Measurements from ENCODE around the gene SLC20A1. TPM values are rescaled to one million over a fixed set of nuclear protein-coding genes. Genes with fewer than 3 reads are reported as not detected.
"Not testable (repeated sequence)": the region's sequence is repeated elsewhere in the genome, so short reads cannot be mapped to it uniquely, and the experiment has no call there.

Gene SLC20A1
- total RNA-seq, 4 donors from 2014 or later: 9.5 to 25.4 (median 20.5) TPM

- no peaks in the 10 kb centered on the region for H3K4me1 ChIP-seq
- H3K9me3 ChIP-seq: no peaks in the 10 kb centered on the region
- peaks cover 3 to 91% of the 10 kb centered on the region in 2 donors for H3K36me3 ChIP-seq
- no peak for TF ChIP-seq EP300 (IDR thresholded peaks at IDR 0.05)
- TF ChIP-seq POLR2AphosphoS5 (IDR thresholded peaks at IDR 0.05): no peak
- TF ChIP-seq, protein P1, sequence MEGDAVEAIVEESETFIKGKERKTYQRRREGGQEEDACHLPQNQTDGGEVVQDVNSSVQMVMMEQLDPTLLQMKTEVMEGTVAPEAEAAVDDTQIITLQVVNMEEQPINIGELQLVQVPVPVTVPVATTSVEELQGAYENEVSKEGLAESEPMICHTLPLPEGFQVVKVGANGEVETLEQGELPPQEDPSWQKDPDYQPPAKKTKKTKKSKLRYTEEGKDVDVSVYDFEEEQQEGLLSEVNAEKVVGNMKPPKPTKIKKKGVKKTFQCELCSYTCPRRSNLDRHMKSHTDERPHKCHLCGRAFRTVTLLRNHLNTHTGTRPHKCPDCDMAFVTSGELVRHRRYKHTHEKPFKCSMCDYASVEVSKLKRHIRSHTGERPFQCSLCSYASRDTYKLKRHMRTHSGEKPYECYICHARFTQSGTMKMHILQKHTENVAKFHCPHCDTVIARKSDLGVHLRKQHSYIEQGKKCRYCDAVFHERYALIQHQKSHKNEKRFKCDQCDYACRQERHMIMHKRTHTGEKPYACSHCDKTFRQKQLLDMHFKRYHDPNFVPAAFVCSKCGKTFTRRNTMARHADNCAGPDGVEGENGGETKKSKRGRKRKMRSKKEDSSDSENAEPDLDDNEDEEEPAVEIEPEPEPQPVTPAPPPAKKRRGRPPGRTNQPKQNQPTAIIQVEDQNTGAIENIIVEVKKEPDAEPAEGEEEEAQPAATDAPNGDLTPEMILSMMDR (IDR thresholded peaks at IDR 0.05): no peak
- no peak for TF ChIP-seq POLR2A (IDR thresholded peaks at IDR 0.05)
- 47 to 79% methylated on average over 1 to 2 of the region's 8 CpGs for WGBS, 2 donors (ENCODE audit: low coverage in 1 of 2)
- no peak overlapping the region for H3K27ac ChIP-seq
- H3K27me3 ChIP-seq: no peaks in the 10 kb centered on the region
- no peak for ATAC-seq
- H3K4me3 ChIP-seq: no peak overlapping the region
Measured at GRCh38 chr2:112661656-112662305, 16.0 kb downstream of the SLC20A1 start.

GRCh38 chr2:112662704-112663103, 17.0 kb downstream of the SLC20A1 start:
- ATAC-seq: no peak
- H3K9me3 ChIP-seq: no peaks in the 10 kb centered on the region
- WGBS, 2 donors (ENCODE audit: low coverage in 1 of 2): 100% methylated on average over 3 of the region's 3 CpGs; no CpG with 5 or more reads in 1 of the 2 donors
- no peaks in the 10 kb centered on the region for H3K27me3 ChIP-seq
- no peak overlapping the region for H3K4me3 ChIP-seq
- TF ChIP-seq, protein P1 (IDR thresholded peaks at IDR 0.05): no peak
- no peak for TF ChIP-seq POLR2AphosphoS5 (IDR thresholded peaks at IDR 0.05)
- no peak for TF ChIP-seq POLR2A (IDR thresholded peaks at IDR 0.05)
- no peak for TF ChIP-seq EP300 (IDR thresholded peaks at IDR 0.05)
- peaks cover 3 to 82% of the 10 kb centered on the region in 2 donors for H3K36me3 ChIP-seq
- H3K4me1 ChIP-seq: no peaks in the 10 kb centered on the region
- no peak overlapping the region for H3K27ac ChIP-seq

- Histone ChIP-seq H3K4me3 (no peak overlapping the region), H3K27ac (no peak overlapping the region), H3K36me3 (peaks cover under 1 to 62% of the 10 kb centered on the region in 2 donors), H3K4me1 (no peaks in the 10 kb centered on the region), H3K9me3 (no peaks in the 10 kb centered on the region), H3K27me3 (no peaks in the 10 kb centered on the region)
- TF ChIP-seq POLR2AphosphoS5 (IDR thresholded peaks at IDR 0.05): no peak
- no peak for TF ChIP-seq POLR2A (IDR thresholded peaks at IDR 0.05)
- no peak for TF ChIP-seq EP300 (IDR thresholded peaks at IDR 0.05)
- TF ChIP-seq, protein P1 (IDR thresholded peaks at IDR 0.05): no peak
- no peak for ATAC-seq
Measured at GRCh38 chr2:112664689-112665088, 18.9 kb downstream of the SLC20A1 start.

- no peaks in the 10 kb centered on the region for H3K27me3 ChIP-seq
- H3K4me3 ChIP-seq: no peak overlapping the region
- WGBS, 2 donors (ENCODE audit: low coverage in 1 of 2): 86 to 100% methylated on average over 1 to 3 of the region's 8 CpGs
- no peak for TF ChIP-seq EP300 (IDR thresholded peaks at IDR 0.05)
- H3K36me3 ChIP-seq: peaks cover 0 to 56% of the 10 kb centered on the region in 2 donors
- H3K27ac ChIP-seq: no peak overlapping the region
- ATAC-seq: no peak
- no peaks in the 10 kb centered on the region for H3K4me1 ChIP-seq
- no peaks in the 10 kb centered on the region for H3K9me3 ChIP-seq
Measured at GRCh38 chr2:112665113-112665780, 19.5 kb downstream of the SLC20A1 start.

DNA sequence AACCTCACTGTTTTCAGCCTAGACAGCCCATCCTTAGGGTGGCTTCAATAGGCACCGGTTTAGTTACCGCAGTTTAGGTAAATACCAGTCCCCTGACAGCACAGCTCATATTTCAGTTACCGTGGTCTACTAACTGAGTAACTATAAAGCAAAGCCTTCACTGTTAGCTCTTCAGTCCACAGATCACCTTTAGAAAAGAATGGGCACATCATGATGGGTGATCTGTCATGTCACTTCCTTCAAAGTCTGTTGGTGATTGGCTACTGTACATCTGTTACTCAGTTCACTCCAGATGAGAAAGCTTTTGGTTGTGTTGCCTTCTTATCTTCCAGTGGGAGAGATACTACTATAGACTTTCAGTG, 21.0 kb downstream of the SLC20A1 start:
- H3K4me1 ChIP-seq: no peaks in the 10 kb centered on the region
- H3K4me3 ChIP-seq: no peak overlapping the region
- H3K9me3 ChIP-seq: no peaks in the 10 kb centered on the region
- 79 to 90% methylated on average over 3 of the region's 3 CpGs for WGBS, 2 donors (ENCODE audit: low coverage in 1 of 2)
- no peak for ATAC-seq
- peaks cover 0 to 41% of the 10 kb centered on the region in 2 donors for H3K36me3 ChIP-seq
- H3K27me3 ChIP-seq: no peaks in the 10 kb centered on the region
- H3K27ac ChIP-seq: no peak overlapping the region
- TF ChIP-seq POLR2A (IDR thresholded peaks at IDR 0.05) (no peak), POLR2AphosphoS5 (IDR thresholded peaks at IDR 0.05) (no peak), EP300 (IDR thresholded peaks at IDR 0.05) (no peak)
- TF ChIP-seq, protein P1 (IDR thresholded peaks at IDR 0.05): no peak

- not testable (repeated sequence) for H3K4me1 ChIP-seq, H3K4me3 ChIP-seq, H3K9me3 ChIP-seq, ATAC-seq, H3K27ac ChIP-seq, H3K27me3 ChIP-seq
- H3K36me3 ChIP-seq: peaks cover 0 to 33% of the 10 kb centered on the region in 2 donors
- 83 to 96% methylated on average over 3 to 6 of the region's 6 CpGs for WGBS, 2 donors (ENCODE audit: low coverage in 1 of 2)
Measured at GRCh38 chr2:112667540-112667939, 21.8 kb downstream of the SLC20A1 start.

Measured in gastroesophageal sphincter (tissue), 4 donors.